GM12874 (cell line): ENCODE results near the gene SERBP1.

ENCODE experiments used
- CTCF ChIP-seq: IDR thresholded peaks from 2 replicates; pipeline ENCODE4 v1.5.1; 2011; ENCODE audit warnings: low read depth, mild to moderate bottlenecking, control low read depth, low read length, moderate library complexity; ENCODE audit not compliant: insufficient read depth

Gene SERBP1

DNA sequence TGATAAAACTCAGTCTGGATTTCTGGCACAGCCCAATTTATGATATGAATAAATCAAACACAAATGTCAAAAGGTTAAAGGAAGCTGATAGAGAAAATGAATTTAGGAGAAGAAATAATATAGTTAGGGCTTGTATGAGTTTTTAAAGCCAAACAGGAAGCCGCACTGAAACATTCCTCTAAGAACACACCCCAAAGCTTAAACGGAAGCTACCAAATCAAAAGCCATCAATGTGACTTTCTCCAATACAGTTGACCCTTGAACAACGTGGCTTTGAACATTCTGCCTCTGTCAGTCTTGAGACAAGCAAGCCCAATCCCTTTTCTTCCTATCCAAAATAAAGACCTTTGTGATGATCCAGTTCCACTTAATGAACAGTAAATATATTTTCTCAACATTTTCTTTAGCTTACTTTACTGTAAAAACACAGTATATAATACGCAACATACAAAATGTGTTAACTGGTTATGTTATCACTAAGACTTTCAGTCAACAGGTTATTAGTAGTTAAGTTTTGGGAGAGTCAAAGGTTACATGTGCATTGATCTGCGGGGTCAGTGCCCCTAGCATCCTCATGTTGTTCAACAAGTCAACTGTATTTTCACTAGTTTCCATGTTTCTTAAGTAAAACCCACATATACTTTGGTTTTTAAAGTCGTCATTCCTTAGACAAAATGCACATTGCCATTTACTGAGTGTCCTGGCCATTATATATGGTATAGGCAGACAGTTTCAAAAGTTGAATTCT, 11.2 kb downstream of the SERBP1 start:
- TF ChIP-seq CTCF: no peak

GRCh38 chr1:67415041-67415440, 15.2 kb downstream of the SERBP1 start:
- TF ChIP-seq CTCF: no peak

DNA sequence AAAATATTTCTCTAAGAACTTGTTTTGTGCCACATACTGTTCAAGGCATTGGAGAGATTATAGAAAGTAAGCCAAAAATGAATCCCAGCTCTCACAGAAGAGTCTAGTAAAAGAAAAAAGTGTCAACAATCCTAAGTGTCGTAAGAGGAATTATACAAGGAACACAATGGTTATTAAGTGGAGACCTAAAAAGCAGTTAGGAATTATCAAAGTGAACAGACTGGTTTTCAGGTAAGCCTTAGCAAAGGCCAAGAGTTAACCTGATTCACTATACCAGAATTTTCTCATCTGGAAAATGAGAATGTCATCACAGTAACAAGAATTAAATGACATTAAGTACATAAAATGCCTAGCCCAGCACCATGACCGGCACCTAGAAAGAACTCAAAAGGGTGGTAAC, 15.6 kb downstream of the SERBP1 start:
- no peak for TF ChIP-seq CTCF

- TF ChIP-seq CTCF: no peak
These were observed 22.1 kb downstream of the SERBP1 start for GRCh38 chr1:67408148-67408547.

DNA sequence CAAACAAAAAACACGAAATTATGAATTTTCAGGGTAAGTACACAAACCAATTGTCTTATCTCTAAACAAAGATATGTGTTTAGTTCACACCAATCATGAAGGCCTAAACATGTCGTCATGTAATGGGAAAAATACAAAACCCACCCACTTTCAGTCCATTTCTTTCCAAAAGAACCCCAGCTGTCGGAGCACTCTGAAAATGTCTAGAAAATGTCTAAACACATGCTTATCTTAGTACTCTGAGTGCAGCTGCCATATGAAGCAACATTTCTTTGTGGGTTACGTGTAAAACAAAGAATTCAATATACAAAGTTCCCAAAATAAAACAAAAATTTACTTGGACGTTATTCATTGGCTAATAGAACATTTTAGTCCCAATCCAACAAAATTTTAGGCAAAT, 22.7 kb downstream of the SERBP1 start:
- TF ChIP-seq CTCF: no peak

DNA sequence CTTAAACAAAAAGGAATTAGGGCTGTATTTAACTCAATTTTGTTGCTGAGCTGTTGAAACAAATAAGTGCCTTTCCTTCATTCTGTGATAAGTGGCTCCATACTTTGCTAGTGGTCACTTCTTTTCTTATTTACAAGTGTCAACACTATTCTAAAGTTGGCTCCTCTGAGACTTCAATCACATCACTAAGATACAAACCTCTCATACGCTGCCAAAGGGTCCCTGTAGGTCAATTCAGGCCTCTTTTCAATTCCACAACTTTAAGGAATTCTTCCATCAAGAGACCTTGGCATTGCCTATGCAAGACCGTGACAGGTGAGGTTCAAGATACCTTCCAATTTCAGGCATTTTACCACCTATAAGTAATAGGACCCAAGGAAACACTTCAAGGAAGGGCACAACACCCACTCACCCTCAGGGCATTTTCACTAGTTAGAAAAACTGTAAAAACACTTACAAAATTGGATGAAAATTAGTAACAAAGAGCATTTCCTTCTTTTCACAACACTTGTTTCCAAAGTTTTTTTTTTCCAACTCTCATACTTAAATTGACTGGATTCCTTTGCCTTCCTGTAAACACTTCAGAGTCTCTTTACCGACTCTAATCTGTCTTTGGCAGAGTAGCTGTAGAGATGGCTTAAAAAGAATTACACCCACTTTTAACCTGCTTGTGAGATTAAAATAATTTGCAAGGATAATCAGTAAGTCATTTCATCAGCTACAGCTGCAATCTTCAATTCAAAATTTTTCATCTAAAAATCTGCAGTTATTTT, 24.5 kb downstream of the SERBP1 start:
- no peak for TF ChIP-seq CTCF

DNA sequence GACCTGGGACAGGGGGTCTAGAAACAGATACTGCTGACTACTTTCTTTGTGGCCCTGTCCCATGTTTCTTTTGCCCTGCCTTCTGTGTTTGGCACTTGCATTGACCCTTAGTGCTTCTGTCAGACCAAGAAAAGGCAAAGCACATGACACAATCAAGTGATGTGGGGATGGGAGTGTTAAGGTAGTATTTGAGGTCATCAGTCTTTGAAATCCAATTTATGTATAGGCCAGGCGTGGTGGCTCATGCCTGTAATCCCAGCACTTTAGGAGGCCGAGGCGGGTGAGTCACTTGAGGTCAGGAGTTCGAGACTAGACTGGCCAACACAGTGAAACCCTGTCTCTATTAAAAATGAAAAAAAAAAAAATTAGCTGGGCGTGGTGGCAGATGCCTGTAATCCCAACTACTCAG, 26.0 kb downstream of the SERBP1 start:
- TF ChIP-seq CTCF: no peak
